Vagina (tissue), 2 donors: ENCODE results near the gene TMEM121B.

Experiments used
- POLR2A ChIP-seq, 2 donors: fragments of 450-650 bp; IDR thresholded peaks; one replicate each; pipeline ENCODE4 v1.6.1; 2017; ENCODE audit warnings: antibody characterized with exemption in 2 of 2, mild to moderate bottlenecking in 2 of 2, moderate library complexity in 2 of 2
- POLR2AphosphoS5 ChIP-seq, 2 donors: sonication (generic); formaldehyde crosslinking; IDR thresholded peaks; one replicate each; pipeline ENCODE4 v1.9.0; 2017; ENCODE audit warnings: antibody characterized with exemption in 2 of 2, mild to moderate bottlenecking in 2 of 2, low read depth in 1 of 2; ENCODE audit not compliant: insufficient read depth in 1 of 2
- TF ChIP-seq, protein P1 (sequence below), 3 experiments: fragments of 450-650 bp in 2 of 3; fragments of 200-600 bp in 1 of 3; sonication (generic) in 1 of 3; IDR thresholded peaks; one replicate each; pipeline ENCODE4 v1.5.1; 2017 to 2019; ENCODE audit warnings: antibody characterized with exemption in 3 of 3, mild to moderate bottlenecking in 2 of 3, moderate library complexity in 2 of 3

DNA sequence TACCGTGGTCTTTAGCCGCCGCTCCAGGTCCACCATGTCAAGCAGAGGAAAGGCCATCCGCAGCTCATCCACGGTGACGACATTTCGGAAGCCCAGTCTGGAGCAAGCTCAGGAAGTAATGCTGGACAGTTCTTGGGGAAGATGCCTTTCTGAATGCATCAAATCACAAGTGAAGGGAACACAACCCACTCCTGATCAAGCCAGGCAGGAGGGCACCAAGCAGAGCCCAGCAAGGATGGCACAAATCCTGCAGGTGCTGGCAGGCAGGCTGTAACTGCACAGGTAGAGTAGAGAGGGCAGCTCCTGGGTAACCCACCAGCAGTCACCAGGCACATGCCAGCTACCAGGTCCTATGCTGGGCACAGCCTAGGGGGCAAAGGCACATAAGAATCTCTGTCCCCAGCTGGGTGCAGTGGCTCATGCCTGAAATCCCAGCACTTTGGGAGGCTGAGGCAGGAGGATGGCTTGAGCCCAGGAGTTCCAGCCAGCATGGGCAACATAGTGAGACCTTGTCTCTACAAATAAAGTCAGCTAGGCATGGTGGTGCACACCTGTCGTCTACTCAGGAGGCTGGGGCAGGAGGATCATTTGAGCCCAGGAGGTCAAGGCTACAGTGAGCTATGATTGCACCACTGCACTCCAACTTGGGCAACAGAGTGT, 24.0 kb upstream of the TMEM121B start:
- TF ChIP-seq, protein P1, sequence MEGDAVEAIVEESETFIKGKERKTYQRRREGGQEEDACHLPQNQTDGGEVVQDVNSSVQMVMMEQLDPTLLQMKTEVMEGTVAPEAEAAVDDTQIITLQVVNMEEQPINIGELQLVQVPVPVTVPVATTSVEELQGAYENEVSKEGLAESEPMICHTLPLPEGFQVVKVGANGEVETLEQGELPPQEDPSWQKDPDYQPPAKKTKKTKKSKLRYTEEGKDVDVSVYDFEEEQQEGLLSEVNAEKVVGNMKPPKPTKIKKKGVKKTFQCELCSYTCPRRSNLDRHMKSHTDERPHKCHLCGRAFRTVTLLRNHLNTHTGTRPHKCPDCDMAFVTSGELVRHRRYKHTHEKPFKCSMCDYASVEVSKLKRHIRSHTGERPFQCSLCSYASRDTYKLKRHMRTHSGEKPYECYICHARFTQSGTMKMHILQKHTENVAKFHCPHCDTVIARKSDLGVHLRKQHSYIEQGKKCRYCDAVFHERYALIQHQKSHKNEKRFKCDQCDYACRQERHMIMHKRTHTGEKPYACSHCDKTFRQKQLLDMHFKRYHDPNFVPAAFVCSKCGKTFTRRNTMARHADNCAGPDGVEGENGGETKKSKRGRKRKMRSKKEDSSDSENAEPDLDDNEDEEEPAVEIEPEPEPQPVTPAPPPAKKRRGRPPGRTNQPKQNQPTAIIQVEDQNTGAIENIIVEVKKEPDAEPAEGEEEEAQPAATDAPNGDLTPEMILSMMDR (IDR thresholded peaks at IDR 0.05) = no peak
- TF ChIP-seq POLR2AphosphoS5 (IDR thresholded peaks at IDR 0.05; ENCODE audit: insufficient read depth in 1 of 2, low read depth in 1 of 2) = no peak
- TF ChIP-seq POLR2A (IDR thresholded peaks at IDR 0.05) = no peak
